Endothelial cell of umbilical vein (primary cell): ENCODE measurements around the gene CACNA1F. TPM values are rescaled to one million over a fixed set of nuclear protein-coding genes. Genes with fewer than 3 reads are reported as not detected.

Source experiments
- BruUV-seq: library from RNA; stranded (reverse); fragments of 400-500 nt; replicated peaks from 2 replicates; lab custom pipeline; 2021; lab: Mats Ljungman, UMichigan
- CTCF ChIA-PET: fragments of 300-600, 350-600 bp; sonication (Branson Sonifier 250); formaldehyde crosslinking; loops from one replicate; lab custom pipeline; 2021; ENCODE audit warnings: antibody characterized with exemption, inconsistent platforms; lab: Charles Lee
- POLR2A ChIA-PET: fragments of 300-600, 350-600 bp; sonication (Branson Sonifier 250); formaldehyde crosslinking; loops from one replicate; lab custom pipeline; 2021; ENCODE audit warnings: antibody characterized with exemption, inconsistent platforms; lab: Charles Lee
- DNase-seq: peaks from one replicate; pipeline ENCODE4 v3.0.0-alpha.2; 2011; ENCODE audit warnings: low read depth, low spot score
- FAIRE-seq: peaks from 2 replicates; lab custom pipeline; 2011; peaks lifted over from hg19 to GRCh38; lab: Jason Lieb, UNC
- H2AFZ ChIP-seq: 2 replicates; pipeline ENCODE4 v1.6.0; 2012; ENCODE audit warnings: low read depth, low read length, control low read depth, inconsistent platforms
- H3K27ac ChIP-seq: 2 replicates; pipeline ENCODE4 v1.5.1; 2011; ENCODE audit warnings: low read depth, mild to moderate bottlenecking, control low read depth, low read length, moderate library complexity; ENCODE audit not compliant: insufficient read depth
- H3K27me3 ChIP-seq, 2 experiments: 2 replicates each; pipeline versions ENCODE4 v1.6.0 to v1.6.1; 2011; ENCODE audit warnings: low read length in 2 of 2, mixed read lengths in 1 of 2; ENCODE audit not compliant: control insufficient read depth in 2 of 2, insufficient read depth in 2 of 2
- H3K36me3 ChIP-seq, 2 experiments: 2 replicates in 1 of 2; 3 replicates in 1 of 2; pipeline ENCODE4 v1.5.1; 2011; ENCODE audit warnings: low read length in 2 of 2, mild to moderate bottlenecking in 1 of 2, moderate library complexity in 1 of 2; ENCODE audit not compliant: control insufficient read depth in 2 of 2, insufficient read depth in 2 of 2; ENCODE audit errors: extremely low read depth in 1 of 2
- H3K4me1 ChIP-seq: 3 replicates; pipeline ENCODE4 v1.5.1; 2011; ENCODE audit warnings: mild to moderate bottlenecking, low read length; ENCODE audit not compliant: control insufficient read depth, insufficient read depth; ENCODE audit errors: extremely low read depth
- H3K4me2 ChIP-seq: 2 replicates; pipeline ENCODE4 v1.6.1; 2011; ENCODE audit warnings: low read length, control low read depth, mixed read lengths; ENCODE audit not compliant: insufficient read depth
- H3K4me3 ChIP-seq, 3 experiments: fragments of 200-600 bp in 1 of 3; sonication (generic), shearing (Covaris generic) in 1 of 3; replicated peaks in 1 of 3; 2 replicates each; pipeline ENCODE4 v1.5.1; 2011 to 2016; ENCODE audit warnings: control low read depth in 3 of 3, low read length in 3 of 3, mild to moderate bottlenecking in 2 of 3, inconsistent platforms in 1 of 3, low read depth in 1 of 3, moderate library complexity in 1 of 3; ENCODE audit not compliant: insufficient read depth in 1 of 3
- H3K79me2 ChIP-seq: 2 replicates; pipeline ENCODE4 v1.6.0; 2012; ENCODE audit warnings: low read length, inconsistent platforms; ENCODE audit not compliant: control insufficient read depth, insufficient read depth
- H3K9ac ChIP-seq: replicated peaks from 2 replicates; pipeline ENCODE3; 2011; ENCODE audit warnings: low read length, control low read depth; ENCODE audit not compliant: insufficient read depth; ENCODE audit errors: extremely low read depth
- H3K9me1 ChIP-seq: replicated peaks from 3 replicates; pipeline ENCODE4 v1.6.0; 2011; ENCODE audit warnings: mild to moderate bottlenecking, low read length; ENCODE audit not compliant: control insufficient read depth, insufficient read depth; ENCODE audit errors: extremely low read depth
- H3K9me3 ChIP-seq: replicated peaks from 2 replicates; pipeline ENCODE4 v1.5.1; 2012; ENCODE audit warnings: low read length, inconsistent platforms; ENCODE audit not compliant: control insufficient read depth, insufficient read depth
- H4K20me1 ChIP-seq: replicated peaks from 2 replicates; pipeline ENCODE3; 2011; ENCODE audit warnings: mild to moderate bottlenecking, low read length; ENCODE audit not compliant: control insufficient read depth, insufficient read depth; ENCODE audit errors: extremely low read depth
- CTCF ChIP-seq, 2 donors: IDR thresholded peaks; 1 replicate in 1 of 2; 2 replicates in 1 of 2; pipeline ENCODE4 v1.5.1; 2011; ENCODE audit warnings: low read length in 2 of 2, mild to moderate bottlenecking in 2 of 2, moderate library complexity in 2 of 2, control low read depth in 1 of 2, inconsistent platforms in 1 of 2, low read depth in 1 of 2; ENCODE audit not compliant: insufficient read depth in 1 of 2; ENCODE audit errors: extremely low read depth in 1 of 2
- EZH2 ChIP-seq: IDR thresholded peaks from 2 replicates; pipeline ENCODE4 v1.6.1; 2012; ENCODE audit warnings: borderline replicate concordance, low read depth, mild to moderate bottlenecking, moderate library complexity, low read length, inconsistent platforms; ENCODE audit not compliant: severe bottlenecking
- FOS ChIP-seq: IDR thresholded peaks from 2 replicates; pipeline ENCODE4 v1.6.1; 2011; ENCODE audit warnings: mild to moderate bottlenecking, low read length, moderate library complexity, borderline replicate concordance; ENCODE audit not compliant: insufficient read depth
- GATA2 ChIP-seq: IDR thresholded peaks from 2 replicates; pipeline ENCODE4 v1.7.0; 2011; ENCODE audit warnings: low read depth, mild to moderate bottlenecking, moderate library complexity, mixed read lengths, low read length; ENCODE audit not compliant: insufficient read length, insufficient read depth
- JUN ChIP-seq: IDR thresholded peaks from 2 replicates; pipeline ENCODE4 v1.6.1; 2011; ENCODE audit warnings: borderline replicate concordance, low read depth; ENCODE audit not compliant: insufficient read length, insufficient read depth
- MAX ChIP-seq: IDR thresholded peaks from 2 replicates; pipeline ENCODE4 v1.6.1; 2011; ENCODE audit not compliant: insufficient read depth, insufficient read length
- MYC ChIP-seq: IDR thresholded peaks from one replicate; pipeline ENCODE4 v1.6.1; 2011; ENCODE audit warnings: mild to moderate bottlenecking, low read depth, low read length
- POLR2A ChIP-seq: IDR thresholded peaks from 2 replicates; pipeline ENCODE4 v1.6.1; 2012; ENCODE audit warnings: low read depth, mild to moderate bottlenecking, control low read depth, low read length
- POLR2AphosphoS5 ChIP-seq: IDR thresholded peaks from 2 replicates; pipeline ENCODE4 v1.6.1; 2012; ENCODE audit warnings: low read depth, mild to moderate bottlenecking, control low read depth, low read length, moderate library complexity; ENCODE audit not compliant: insufficient read depth
- dilution Hi-C: fragments of 300-500 bp; cut with MboI; formaldehyde crosslinking; loops from one replicate; pipeline ENCODE4 v1.15.0; 2019; ENCODE audit warnings: low sequenced_read_pairs; ENCODE audit not compliant: extremely low pct_ligation_motif_present
- intact Hi-C: fragments of 100-400 bp; cut with micrococcal nuclease; formaldehyde crosslinking; loops from one replicate; pipeline ENCODE4 v1.10.0; 2022
- polyA plus RNA-seq, 4 experiments: library from polyadenylated mRNA; depleted of rRNA in 3 of 4; stranded (reverse) in 3 of 4; unstranded in 1 of 4; fragments of >200 nt; gene quantifications; 2 replicates each; pipeline versions ENCODE4 v1.2.1 to v1.2.3, GENCODE V29; 2011 to 2012; ENCODE audit warnings: missing spikeins in 1 of 4
- total RNA-seq: library from RNA; stranded (reverse); gene quantifications from 2 replicates; pipeline ENCODE4 v1.2.3, GENCODE V29; 2021

CACNA1F gene
- total and polyA plus RNA-seq, 2 donors (not counting 3 experiments of a cell fraction or from before 2014, with no cell fraction given), result not detected

GRCh38 chrX:49254639-49255038 lies 21.5 kb upstream of the CACNA1F start:
- H3K9ac ChIP-seq, result no peak overlapping the region
- no peaks in the 10 kb centered on the region for H3K9me1 ChIP-seq
- dilution Hi-C loops (no loop called here), intact Hi-C loops (no loop called here)
- H2AFZ ChIP-seq, result no peak overlapping the region
- no peak overlapping the region for H3K4me3 ChIP-seq
- DNase-seq (no peak), FAIRE-seq (no peak)
- no peaks in the 10 kb centered on the region for H3K9me3 ChIP-seq
- no peaks in the 10 kb centered on the region for H3K27me3 ChIP-seq
- no peaks in the 10 kb centered on the region for H3K4me1 ChIP-seq
- no peaks in the 10 kb centered on the region for H4K20me1 ChIP-seq
- no peaks in the 10 kb centered on the region for H3K79me2 ChIP-seq
- TF ChIP-seq GATA2, result no peak
- no peak for TF ChIP-seq MYC
- TF ChIP-seq EZH2, result no peak
- no peak for TF ChIP-seq POLR2AphosphoS5
- no peak for TF ChIP-seq JUN
- TF ChIP-seq CTCF (IDR thresholded peaks at IDR 0.05; ENCODE audit: extremely low read depth in 1 of 2, insufficient read depth in 1 of 2, low read depth in 1 of 2, low read length in 2 of 2), result no peak
- no peak for TF ChIP-seq FOS
- no peak for TF ChIP-seq POLR2A
- TF ChIP-seq MAX, result no peak
- CTCF ChIA-PET, result no interaction called here
- POLR2A ChIA-PET, result no interaction called here
- no peaks in the 10 kb centered on the region for H3K36me3 ChIP-seq
- no peak overlapping the region for H3K4me2 ChIP-seq
- BruUV-seq, result no TSS peak
- no peak overlapping the region for H3K27ac ChIP-seq
